Head of caudate nucleus (tissue), 42 donors: ENCODE data around the gene RGS19.

Experiments
- DNase-seq, 42 donors: peaks; one replicate each; pipeline versions ENCODE4 v3.0.0 to v3.0.0-alpha.2; 2020 to 2021; ENCODE audit warnings: mixed read lengths in 7 of 42
- intact Hi-C: fragments of 100-400 bp; cut with DNase I; formaldehyde crosslinking; loops from one replicate; pipeline ENCODE4 v1.15.0; 2022

Gene RGS19

GRCh38 chr20:64081624-64081964, 2.3 kb upstream of the RGS19 start:
- intact Hi-C loops = no loop called here
- no peak for DNase-seq

GRCh38 chr20:64080813-64081623, 1.7 kb upstream of the RGS19 start:
- no peak for DNase-seq
- intact Hi-C loops = no loop called here

- DNase-seq = no peak
Measured at GRCh38 chr20:64080013-64080812, 895 bp upstream of the RGS19 start, which contains the start of gene OPRL1. TSS of gene OPRL1 (plus strand) at chr20:64080082. CDS start at chr20:64092721, 12,639 bp downstream.

GRCh38 chr20:64078934-64079272, 415 bp downstream of the RGS19 start:
- DNase-seq = no peak
- intact Hi-C loops = no loop called here

More at GRCh38 chr20:64080013-64080812, 895 bp upstream of the RGS19 start, which contains the start of gene OPRL1:
- intact Hi-C loops = no loop called here

- peak in 2 of 42 donors; percentile 39 to 53 for DNase-seq
- intact Hi-C loops = no loop called here
Measured at GRCh38 chr20:64077876-64078551, 1.3 kb downstream of the RGS19 start.

- no peak for DNase-seq
- intact Hi-C loops = no loop called here
Measured at GRCh38 chr20:64077541-64077875, 1.8 kb downstream of the RGS19 start.

- DNase-seq = peak in 11 of 42 donors; percentile 22 to 61 (median 53)
Measured at GRCh38 chr20:64077094-64077493, 2.2 kb downstream of the RGS19 start.

GRCh38 chr20:64076061-64076997, 3.0 kb downstream of the RGS19 start:
- intact Hi-C loops = no loop called here

More at GRCh38 chr20:64077094-64077493, 2.2 kb downstream of the RGS19 start:
- intact Hi-C loops = no loop called here

GRCh38 chr20:64075556-64075955, 3.8 kb downstream of the RGS19 start:
- DNase-seq = no peak

More at GRCh38 chr20:64076061-64076997, 3.0 kb downstream of the RGS19 start:
- DNase-seq = no peak

GRCh38 chr20:64074963-64075362, 4.4 kb downstream of the RGS19 start:
- DNase-seq = no peak
- intact Hi-C loops = no loop called here

More at GRCh38 chr20:64075556-64075955, 3.8 kb downstream of the RGS19 start:
- intact Hi-C loops = no loop called here

GRCh38 chr20:64074184-64074789, 5.0 kb downstream of the RGS19 start:
- intact Hi-C loops = no loop called here
- no peak for DNase-seq

GRCh38 chr20:64073476-64074183, 5.7 kb downstream of the RGS19 start:
- no peak for DNase-seq
- intact Hi-C loops = no loop called here

GRCh38 chr20:64072498-64073063, 6.7 kb downstream of the RGS19 start:
- no peak for DNase-seq
- intact Hi-C loops = no loop called here

GRCh38 chr20:64071341-64072332, 7.7 kb downstream of the RGS19 start:
- no peak for DNase-seq
- intact Hi-C loops = no loop called here

- no peak for DNase-seq
- intact Hi-C loops = no loop called here
Measured at GRCh38 chr20:64070244-64070993, 8.9 kb downstream of the RGS19 start.
